HG02870 (cell line): ENCODE data around the gene PRR13.
"Not testable (repeated sequence)": the region's sequence is repeated elsewhere in the genome, so short reads cannot be mapped to it uniquely, and the experiment has no call there.

Experiments
- ATAC-seq: cut with Tn5 transposase; IDR thresholded peaks from one replicate; pipeline ENCODE4 v1.9.1; 2021; ENCODE audit warnings: mild to moderate bottlenecking, moderate library complexity; ENCODE audit not compliant: unreplicated experiment

Gene PRR13

GRCh38 chr12:53441040-53441833 is at the start of gene PRR13:
Gene PRR13 (plus strand): TSS chr12:53441734. CDS start chr12:53442715, 981 bp downstream.
- ATAC-seq = peak; percentile 96

GRCh38 chr12:53399896-53400295 is 41.6 kb upstream of the PRR13 start:
- no peak for ATAC-seq

- ATAC-seq = not testable (repeated sequence)
Observed at GRCh38 chr12:53402351-53402750, 39.2 kb upstream of the PRR13 start.

GRCh38 chr12:53402871-53403270 is 38.7 kb upstream of the PRR13 start:
- no peak for ATAC-seq

- ATAC-seq = no peak
Observed at GRCh38 chr12:53410951-53411350, 30.6 kb upstream of the PRR13 start.

GRCh38 chr12:53413485-53414204 is 27.9 kb upstream of the PRR13 start:
- no peak for ATAC-seq

GRCh38 chr12:53414756-53415417 is 26.6 kb upstream of the PRR13 start:
- no peak for ATAC-seq

- ATAC-seq = not testable (repeated sequence)
Observed at GRCh38 chr12:53415752-53416389, 25.7 kb upstream of the PRR13 start.

GRCh38 chr12:53417291-53417816 is 24.2 kb upstream of the PRR13 start:
- ATAC-seq = not testable (repeated sequence)

- no peak for ATAC-seq
Observed at GRCh38 chr12:53418221-53418620, 23.3 kb upstream of the PRR13 start.

- no peak for ATAC-seq
Observed at GRCh38 chr12:53419756-53420155, 21.8 kb upstream of the PRR13 start.

GRCh38 chr12:53422247-53422646 is 19.3 kb upstream of the PRR13 start:
- not testable (repeated sequence) for ATAC-seq

GRCh38 chr12:53423597-53423996 is 17.9 kb upstream of the PRR13 start, which contains the start of gene AMHR2:
Gene AMHR2 (plus strand): TSS chr12:53423855. CDS start chr12:53423935, 80 bp downstream.
- ATAC-seq = no peak

GRCh38 chr12:53424626-53425514 is 16.7 kb upstream of the PRR13 start:
- ATAC-seq = no peak

- ATAC-seq = no peak
Observed at GRCh38 chr12:53425515-53426150, 15.9 kb upstream of the PRR13 start.

- no peak for ATAC-seq
Observed at GRCh38 chr12:53427905-53428594, 13.5 kb upstream of the PRR13 start.

GRCh38 chr12:53428741-53429140 is 12.8 kb upstream of the PRR13 start:
- ATAC-seq = no peak

- no peak for ATAC-seq
Observed at GRCh38 chr12:53430116-53430515, 11.4 kb upstream of the PRR13 start.

GRCh38 chr12:53431187-53431586 is 10.3 kb upstream of the PRR13 start:
- ATAC-seq = no peak
